Thyroid gland (tissue), 4 donors: ENCODE data around the gene GALNT9. TPM values are rescaled to one million over a fixed set of nuclear protein-coding genes. Genes with fewer than 3 reads are reported as not detected.

Experiments
- DNase-seq, 2 donors: peaks; one replicate each; pipeline ENCODE4 v3.0.0-alpha.2; 2019
- H3K27ac ChIP-seq, 3 donors: fragments of 200-600 bp; sonication (generic); 1 replicate in 2 of 3; 2 replicates in 1 of 3; pipeline ENCODE4 v1.5.1; 2016 to 2019; ENCODE audit warnings: mild to moderate bottlenecking in 1 of 3, moderate library complexity in 1 of 3
- H3K27me3 ChIP-seq: fragments of 200-600 bp; sonication (generic); one replicate; pipeline ENCODE4 v1.5.1; 2019
- H3K36me3 ChIP-seq, 2 donors: fragments of 200-600 bp; sonication (generic); one replicate each; pipeline ENCODE4 v1.5.1; 2016 to 2019
- H3K4me1 ChIP-seq, 2 donors: fragments of 200-600 bp; sonication (generic); one replicate each; pipeline ENCODE4 v1.5.1; 2017 to 2019
- H3K4me3 ChIP-seq, 3 donors: fragments of 200-600 bp; sonication (generic); replicated peaks in 1 of 3; 1 replicate in 2 of 3; 2 replicates in 1 of 3; pipeline ENCODE4 v1.5.1; 2016; ENCODE audit warnings: mild to moderate bottlenecking in 1 of 3
- H3K9me3 ChIP-seq: fragments of 200-600 bp; sonication (generic); one replicate; pipeline ENCODE4 v1.5.1; 2017
- POLR2A ChIP-seq, 2 donors: fragments of 450-650 bp; IDR thresholded peaks; one replicate each; pipeline ENCODE4 v1.6.1; 2017; ENCODE audit warnings: antibody characterized with exemption in 2 of 2, mild to moderate bottlenecking in 2 of 2, moderate library complexity in 1 of 2
- WGBS, 2 donors: methylation state at CpG; one replicate each; pipeline ENCODE4 v1.1.5; 2017; 5-methylcytosine and 5-hydroxymethylcytosine counted together
- intact Hi-C: fragments of 100-400 bp; cut with DNase I; formaldehyde crosslinking; loops from one replicate; pipeline ENCODE4 v1.15.1; 2023
- total RNA-seq, 4 donors: library from RNA; depleted of rRNA; stranded (reverse); fragments of >200 nt; gene quantifications; one replicate each; pipeline ENCODE4 v1.2.3, GENCODE V29; 2016
- TF ChIP-seq, protein P1 (sequence below), 6 experiments: fragments of 200-600 bp in 3 of 6; fragments of 450-650 bp in 3 of 6; sonication (generic) in 3 of 6; IDR thresholded peaks; one replicate each; pipeline ENCODE4 v1.5.1; 2016 to 2019; ENCODE audit warnings: antibody characterized with exemption in 6 of 6, mild to moderate bottlenecking in 2 of 6, inconsistent platforms in 1 of 6, moderate library complexity in 1 of 6

The GALNT9 gene
- total RNA-seq, 4 donors from 2014 or later: 2.2 to 29.2 (median 15.9) TPM

DNA sequence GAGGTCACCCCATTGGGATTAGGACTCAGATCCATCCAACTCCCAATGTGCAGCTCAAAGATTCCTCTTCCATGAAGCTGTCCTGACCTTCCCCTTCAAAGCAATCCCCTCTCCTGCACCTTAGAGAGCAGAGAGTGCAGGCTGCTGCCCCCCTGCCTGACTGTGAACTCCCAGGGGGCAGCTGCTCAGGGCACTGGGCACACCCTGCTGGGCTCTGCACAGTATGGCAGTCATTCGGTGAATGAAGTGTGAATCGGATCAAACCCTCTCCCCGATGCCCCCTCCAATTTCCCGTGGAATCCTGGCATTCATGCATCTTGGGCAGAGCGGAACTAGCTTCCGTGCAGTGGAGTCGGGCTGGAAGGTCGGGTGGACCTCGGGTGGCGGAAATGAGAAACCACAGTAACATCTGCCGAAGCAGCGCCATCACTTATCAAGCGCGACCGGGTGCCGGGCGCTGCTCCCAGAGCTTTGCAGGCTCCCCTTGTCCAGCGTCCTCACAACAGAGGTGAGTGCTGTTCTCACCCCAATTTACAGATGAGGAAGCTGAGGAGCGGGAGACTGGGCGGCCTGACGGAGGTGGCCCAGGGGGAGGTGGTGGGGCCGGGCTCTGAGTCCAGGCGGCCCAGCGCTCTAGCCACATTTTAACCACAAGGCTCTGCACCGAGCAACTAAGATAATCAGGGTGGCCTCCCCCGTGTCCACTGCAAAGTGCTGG is 14.7 kb downstream of the GALNT9 start:
- Histone ChIP-seq H3K4me3 (no peak overlapping the region), H3K9me3 (no peaks in the 10 kb centered on the region), H3K4me1 (peaks cover 5 to 16% of the 10 kb centered on the region in 2 donors), H3K27me3 (no peaks in the 10 kb centered on the region), H3K36me3 (no peaks in the 10 kb centered on the region), H3K27ac (no peak overlapping the region)
- intact Hi-C loops: no loop called here
- TF ChIP-seq POLR2A (IDR thresholded peaks at IDR 0.05): no peak
- TF ChIP-seq, protein P1, sequence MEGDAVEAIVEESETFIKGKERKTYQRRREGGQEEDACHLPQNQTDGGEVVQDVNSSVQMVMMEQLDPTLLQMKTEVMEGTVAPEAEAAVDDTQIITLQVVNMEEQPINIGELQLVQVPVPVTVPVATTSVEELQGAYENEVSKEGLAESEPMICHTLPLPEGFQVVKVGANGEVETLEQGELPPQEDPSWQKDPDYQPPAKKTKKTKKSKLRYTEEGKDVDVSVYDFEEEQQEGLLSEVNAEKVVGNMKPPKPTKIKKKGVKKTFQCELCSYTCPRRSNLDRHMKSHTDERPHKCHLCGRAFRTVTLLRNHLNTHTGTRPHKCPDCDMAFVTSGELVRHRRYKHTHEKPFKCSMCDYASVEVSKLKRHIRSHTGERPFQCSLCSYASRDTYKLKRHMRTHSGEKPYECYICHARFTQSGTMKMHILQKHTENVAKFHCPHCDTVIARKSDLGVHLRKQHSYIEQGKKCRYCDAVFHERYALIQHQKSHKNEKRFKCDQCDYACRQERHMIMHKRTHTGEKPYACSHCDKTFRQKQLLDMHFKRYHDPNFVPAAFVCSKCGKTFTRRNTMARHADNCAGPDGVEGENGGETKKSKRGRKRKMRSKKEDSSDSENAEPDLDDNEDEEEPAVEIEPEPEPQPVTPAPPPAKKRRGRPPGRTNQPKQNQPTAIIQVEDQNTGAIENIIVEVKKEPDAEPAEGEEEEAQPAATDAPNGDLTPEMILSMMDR (IDR thresholded peaks at IDR 0.05): no peak
- no peak for DNase-seq
- WGBS, 2 donors: 87 to 88% methylated on average over 26 of the region's 26 CpGs

DNA sequence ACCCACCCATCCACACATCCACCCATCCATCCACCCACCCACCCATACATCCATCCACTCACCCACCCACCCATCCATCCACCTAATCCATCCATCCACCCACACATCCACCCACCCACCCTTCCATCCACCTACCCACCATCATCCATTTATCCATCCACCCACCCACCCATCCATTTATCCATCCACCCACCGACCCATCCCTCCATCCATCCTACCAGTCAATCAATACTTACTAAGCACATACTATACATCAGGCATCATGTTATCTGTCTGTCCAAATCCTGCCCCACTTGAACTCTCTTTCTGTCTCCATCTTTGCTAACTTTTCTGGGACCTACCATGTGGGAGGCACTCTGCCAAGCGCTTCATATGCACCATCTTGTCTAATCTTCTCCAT is 15.4 kb downstream of the GALNT9 start:
- WGBS, 2 donors: 94 to 98% methylated on average over 2 of the region's 2 CpGs
- no peak overlapping the region for H3K27ac ChIP-seq
- H3K36me3 ChIP-seq: no peaks in the 10 kb centered on the region
- TF ChIP-seq POLR2A (IDR thresholded peaks at IDR 0.05): no peak
- TF ChIP-seq, protein P1 (IDR thresholded peaks at IDR 0.05): no peak
- intact Hi-C loops: no loop called here
- peaks cover 5 to 18% of the 10 kb centered on the region in 2 donors for H3K4me1 ChIP-seq
- no peaks in the 10 kb centered on the region for H3K9me3 ChIP-seq
- H3K4me3 ChIP-seq: no peak overlapping the region
- DNase-seq: peak in 1 of 2 donors; percentile 1
- no peaks in the 10 kb centered on the region for H3K27me3 ChIP-seq

DNA sequence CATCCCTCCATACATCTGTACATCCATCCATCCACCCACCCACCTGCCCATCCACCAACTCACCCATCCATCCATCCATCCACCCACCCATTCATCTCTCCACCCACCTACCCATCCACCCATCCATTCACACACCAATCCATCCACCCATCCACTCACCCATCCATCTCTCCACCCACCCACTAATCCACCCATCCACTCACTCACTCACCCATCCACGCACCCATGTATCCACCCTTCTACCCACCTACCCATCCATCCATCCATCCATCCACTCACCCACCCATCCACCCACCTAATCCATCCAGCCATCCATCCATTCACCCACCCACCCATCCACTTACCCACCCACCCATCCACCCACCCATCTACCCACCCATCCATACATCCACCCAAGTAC is 16.2 kb downstream of the GALNT9 start:
- TF ChIP-seq, protein P1 (IDR thresholded peaks at IDR 0.05): no peak
- no peak for TF ChIP-seq POLR2A (IDR thresholded peaks at IDR 0.05)
- no peaks in the 10 kb centered on the region for H3K9me3 ChIP-seq
- DNase-seq: no peak
- 97 to 98% methylated on average over 1 of the region's 1 CpG for WGBS, 2 donors
- H3K27ac ChIP-seq: no peak overlapping the region
- H3K4me3 ChIP-seq: no peak overlapping the region
- intact Hi-C loops: no loop called here
- H3K27me3 ChIP-seq: no peaks in the 10 kb centered on the region
- H3K4me1 ChIP-seq: peaks cover 5 to 18% of the 10 kb centered on the region in 2 donors
- H3K36me3 ChIP-seq: no peaks in the 10 kb centered on the region

DNA sequence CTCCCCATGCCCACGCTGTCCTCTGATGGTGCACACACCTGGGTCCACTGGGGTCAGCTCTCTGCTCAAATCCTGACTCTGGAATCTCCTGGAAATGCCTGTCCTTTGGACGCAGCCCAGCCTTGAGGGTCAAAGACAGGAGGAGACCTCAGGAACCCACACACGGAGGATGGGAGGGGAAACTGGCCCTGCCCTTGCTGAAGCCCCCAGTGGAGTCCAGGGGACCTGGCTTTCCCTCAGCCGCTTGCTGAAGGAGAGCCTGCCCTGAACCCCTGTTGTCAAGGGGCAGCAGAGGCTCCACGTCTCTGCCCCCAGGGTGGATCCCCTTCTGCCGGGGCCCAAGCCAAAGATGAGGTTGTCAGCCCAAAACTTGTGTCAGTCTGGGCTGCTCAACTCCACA is 16.9 kb downstream of the GALNT9 start:
- H3K36me3 ChIP-seq: no peaks in the 10 kb centered on the region
- no peaks in the 10 kb centered on the region for H3K9me3 ChIP-seq
- no peak overlapping the region for H3K27ac ChIP-seq
- H3K4me3 ChIP-seq: no peak overlapping the region
- 81 to 83% methylated on average over 4 to 6 of the region's 6 CpGs for WGBS, 2 donors
- peaks cover 5 to 18% of the 10 kb centered on the region in 2 donors for H3K4me1 ChIP-seq
- intact Hi-C loops: no loop called here
- no peak for DNase-seq
- no peaks in the 10 kb centered on the region for H3K27me3 ChIP-seq
- TF ChIP-seq, protein P1 (IDR thresholded peaks at IDR 0.05): no peak
- no peak for TF ChIP-seq POLR2A (IDR thresholded peaks at IDR 0.05)

DNA sequence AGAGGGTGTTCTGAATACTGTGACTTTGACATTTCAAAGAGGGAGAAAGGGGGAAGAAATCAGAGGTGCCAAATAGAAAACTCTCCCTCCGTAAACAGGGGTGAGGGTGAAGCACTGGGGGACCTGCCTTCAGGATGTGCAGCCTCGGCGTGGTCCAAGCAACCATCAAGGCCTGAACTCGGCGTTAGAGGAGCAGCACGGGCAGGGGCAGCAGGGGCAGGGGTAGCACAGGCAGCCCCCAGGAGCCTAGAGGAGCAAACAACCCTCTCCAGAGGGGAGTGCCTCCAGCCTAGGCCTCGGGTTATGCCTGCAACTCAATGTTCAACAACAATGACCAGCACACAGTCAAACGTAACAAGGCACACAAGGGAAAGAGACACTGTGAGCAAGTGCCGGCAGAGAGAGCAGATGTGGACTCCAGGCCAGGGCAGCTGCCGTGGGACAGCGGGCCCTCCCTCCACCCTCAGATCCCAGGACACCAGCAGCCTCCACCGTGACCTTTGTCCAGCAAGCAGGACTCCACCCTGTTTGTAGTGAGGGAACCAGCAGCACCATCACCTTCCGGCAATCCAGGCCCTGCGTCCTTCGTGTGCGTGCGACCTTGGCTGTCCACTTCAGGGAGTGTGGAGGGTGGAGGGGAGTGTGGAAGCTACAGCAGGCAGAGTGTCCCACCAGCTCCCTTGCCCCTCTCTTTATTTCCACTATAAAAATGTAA is 18.0 kb downstream of the GALNT9 start:
- no peak overlapping the region for H3K4me3 ChIP-seq
- H3K27ac ChIP-seq: peak overlapping the region in 2 of 3 donors; percentile 26 to 65
- peak in 1 of 2 donors; percentile 1 for DNase-seq
- no peaks in the 10 kb centered on the region for H3K36me3 ChIP-seq
- TF ChIP-seq, protein P1 (IDR thresholded peaks at IDR 0.05): no peak
- TF ChIP-seq POLR2A (IDR thresholded peaks at IDR 0.05): no peak
- peaks cover 5 to 18% of the 10 kb centered on the region in 2 donors for H3K4me1 ChIP-seq
- WGBS, 2 donors: 83 to 90% methylated on average over 16 to 17 of the region's 17 CpGs
- no peaks in the 10 kb centered on the region for H3K9me3 ChIP-seq
- H3K27me3 ChIP-seq: no peaks in the 10 kb centered on the region
- intact Hi-C loops: no loop called here
